IPS-15b (cell line): Measurements from ENCODE around the gene MOB1B.

Source experiments
- H3K27me3 ChIP-seq: one replicate; pipeline ENCODE4 v1.6.1; 2013; ENCODE audit warnings: low read length; ENCODE audit not compliant: control insufficient read depth, insufficient read depth
- H3K36me3 ChIP-seq: one replicate; pipeline ENCODE4 v1.6.1; 2013; ENCODE audit warnings: low read length; ENCODE audit not compliant: control insufficient read depth, insufficient read depth
- H3K4me1 ChIP-seq: one replicate; pipeline ENCODE4 v1.6.1; 2013; ENCODE audit warnings: mild to moderate bottlenecking, low read length; ENCODE audit not compliant: control insufficient read depth, insufficient read depth
- H3K4me3 ChIP-seq: one replicate; pipeline ENCODE4 v1.5.1; 2013; ENCODE audit warnings: low read depth, low read length
- H3K9ac ChIP-seq: one replicate; pipeline ENCODE4 v1.6.1; 2013; ENCODE audit warnings: low read depth, mild to moderate bottlenecking, low read length
- H3K9me3 ChIP-seq: one replicate; pipeline ENCODE4 v1.6.1; 2013; ENCODE audit warnings: mild to moderate bottlenecking, low read length; ENCODE audit not compliant: control insufficient read depth, insufficient read depth

Gene MOB1B

DNA sequence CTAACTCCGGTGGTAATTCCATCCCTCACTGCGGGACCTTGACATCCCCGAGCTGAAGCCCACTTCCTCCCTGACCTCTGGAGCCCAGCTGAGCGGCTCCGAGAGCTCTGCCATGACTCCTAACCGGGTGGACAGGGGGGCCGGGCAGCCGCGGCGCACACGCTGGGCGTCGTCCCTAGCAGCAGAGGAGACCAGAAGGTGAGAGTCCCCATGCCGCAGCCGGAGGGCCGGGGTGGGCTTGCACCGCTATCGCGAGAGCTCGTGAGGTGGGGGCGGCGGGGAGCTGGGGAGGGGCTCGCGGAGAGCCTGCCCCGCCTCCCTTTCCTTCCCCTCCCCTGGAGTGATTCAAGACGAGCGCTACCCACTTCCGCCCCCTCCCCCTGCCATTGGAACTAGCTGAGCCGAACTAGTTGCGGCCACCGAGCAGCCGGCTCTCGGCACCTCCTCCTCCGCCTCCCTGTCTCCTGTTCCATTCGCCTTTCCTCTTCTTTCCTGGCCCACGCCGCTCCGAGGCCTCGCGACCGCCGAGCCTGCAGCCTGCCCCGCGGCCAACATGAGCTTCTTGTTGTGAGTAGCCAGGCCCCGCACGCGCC lies at the start of gene MOB1B:
Gene MOB1B (plus strand): TSS at position 386 of the 593 bp plus-strand sequence. CDS start 168 bp downstream, at position 554.
- H3K9me3 ChIP-seq: no peaks in the 10 kb centered on the region
- peaks cover 4% of the 10 kb centered on the region for H3K4me1 ChIP-seq
- peak within 1 kb of the TSS; percentile 89 for H3K4me3 ChIP-seq
- peak within 1 kb of the TSS; percentile 76 for H3K9ac ChIP-seq
- no peaks in the 10 kb centered on the region for H3K27me3 ChIP-seq
- H3K36me3 ChIP-seq: peaks cover 7% of the 10 kb centered on the region

DNA sequence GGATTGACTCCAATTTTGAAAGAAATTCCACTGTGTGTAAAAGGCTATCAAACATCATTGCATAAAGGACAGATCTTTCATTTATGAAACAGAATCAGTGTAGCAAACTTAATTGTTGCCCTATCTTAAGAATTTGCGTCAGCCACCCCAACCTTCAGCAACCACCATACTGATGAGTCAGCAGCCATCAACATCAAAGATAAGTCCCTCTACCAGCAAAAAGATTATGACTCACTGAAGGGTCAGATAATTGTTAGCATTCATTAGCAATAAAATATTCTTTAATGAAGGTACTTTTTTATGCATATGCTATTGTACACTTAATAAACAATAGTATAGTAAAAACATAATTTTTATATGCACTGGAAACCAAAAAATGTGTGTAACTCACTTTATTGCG lies 46.7 kb upstream of the MOB1B start:
- Histone ChIP-seq H3K9ac (no peak overlapping the region), H3K27me3 (no peaks in the 10 kb centered on the region), H3K4me1 (peaks cover 7% of the 10 kb centered on the region), H3K4me3 (no peak overlapping the region), H3K9me3 (no peaks in the 10 kb centered on the region), H3K36me3 (no peaks in the 10 kb centered on the region)

DNA sequence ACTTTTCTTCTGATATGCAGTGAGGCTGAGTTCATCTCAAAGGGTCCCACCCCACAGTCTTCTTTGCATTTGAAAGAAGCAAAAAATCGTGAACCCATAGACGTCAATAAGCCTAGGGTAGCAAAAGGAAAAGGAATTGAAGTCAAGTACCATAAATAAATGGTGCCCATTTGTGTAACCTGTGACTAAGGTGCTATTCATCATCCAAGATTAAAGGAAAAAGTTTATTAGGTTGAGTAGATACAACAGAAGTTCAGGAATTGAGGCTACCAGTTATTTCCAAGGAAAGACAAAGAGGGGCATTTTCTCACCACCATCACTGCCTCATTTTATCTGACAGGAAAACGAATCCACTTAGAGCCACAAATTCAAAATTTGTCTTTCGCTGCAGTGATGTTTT lies 43.7 kb upstream of the MOB1B start:
- Histone ChIP-seq H3K36me3 (no peaks in the 10 kb centered on the region), H3K27me3 (no peaks in the 10 kb centered on the region), H3K4me1 (peaks cover 7% of the 10 kb centered on the region), H3K9ac (no peak overlapping the region), H3K9me3 (no peaks in the 10 kb centered on the region), H3K4me3 (no peak overlapping the region)

DNA sequence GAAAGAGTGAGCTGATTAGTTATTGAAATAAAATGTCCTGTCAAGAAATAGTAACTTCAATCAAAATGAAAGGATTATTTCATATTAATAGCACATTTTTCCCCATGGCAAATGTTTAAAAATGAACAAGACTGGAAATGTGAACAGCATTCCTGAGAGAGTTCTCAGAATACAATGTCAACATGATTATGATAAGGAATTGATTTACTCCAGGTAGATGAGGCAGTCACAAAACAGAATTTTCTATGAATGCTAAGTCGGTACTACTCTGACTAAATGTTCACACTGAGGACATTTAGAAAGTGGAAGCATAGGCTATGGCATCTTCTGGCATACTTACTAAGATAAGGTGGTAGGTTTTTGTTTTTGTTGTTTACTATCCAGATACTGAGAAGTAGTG lies 43.1 kb upstream of the MOB1B start:
- Histone ChIP-seq H3K4me1 (peaks cover 7% of the 10 kb centered on the region), H3K4me3 (no peak overlapping the region), H3K9ac (no peak overlapping the region), H3K36me3 (no peaks in the 10 kb centered on the region), H3K27me3 (no peaks in the 10 kb centered on the region), H3K9me3 (no peaks in the 10 kb centered on the region)

DNA sequence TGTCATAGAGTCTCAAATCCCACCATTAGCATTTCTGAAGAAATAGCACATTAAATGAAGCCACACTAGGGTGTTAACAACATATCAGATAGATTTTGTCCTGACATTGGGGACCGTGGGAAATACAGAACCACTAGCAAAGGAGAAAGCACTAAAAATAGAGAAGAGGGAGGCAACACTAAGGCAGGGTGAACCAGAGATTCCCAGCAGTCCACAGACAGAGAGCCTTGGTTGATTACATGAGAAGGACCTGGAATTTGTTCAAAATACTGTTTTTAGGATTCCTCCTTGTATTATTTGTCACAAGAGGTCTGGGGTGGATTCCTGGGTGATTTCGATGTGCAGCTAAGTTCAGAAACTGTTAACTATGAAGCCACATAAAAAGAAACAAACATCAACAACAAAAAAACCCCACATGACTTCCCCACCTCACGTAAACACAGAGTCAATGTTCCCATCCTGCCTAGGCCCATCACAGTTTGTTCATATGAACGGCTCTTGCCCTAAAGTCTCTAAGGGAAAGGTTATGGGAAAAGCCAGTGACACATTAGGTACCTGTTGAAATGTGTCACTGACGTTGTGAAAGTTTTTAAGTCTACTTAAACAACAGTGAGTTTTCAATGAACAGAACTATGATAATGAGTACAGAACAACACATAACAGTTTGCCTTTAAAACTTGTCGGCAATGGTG lies 38.9 kb upstream of the MOB1B start:
- no peak overlapping the region for H3K4me3 ChIP-seq
- H3K9ac ChIP-seq: no peak overlapping the region
- no peaks in the 10 kb centered on the region for H3K9me3 ChIP-seq
- peaks cover 5% of the 10 kb centered on the region for H3K4me1 ChIP-seq
- H3K36me3 ChIP-seq: no peaks in the 10 kb centered on the region
- H3K27me3 ChIP-seq: no peaks in the 10 kb centered on the region

DNA sequence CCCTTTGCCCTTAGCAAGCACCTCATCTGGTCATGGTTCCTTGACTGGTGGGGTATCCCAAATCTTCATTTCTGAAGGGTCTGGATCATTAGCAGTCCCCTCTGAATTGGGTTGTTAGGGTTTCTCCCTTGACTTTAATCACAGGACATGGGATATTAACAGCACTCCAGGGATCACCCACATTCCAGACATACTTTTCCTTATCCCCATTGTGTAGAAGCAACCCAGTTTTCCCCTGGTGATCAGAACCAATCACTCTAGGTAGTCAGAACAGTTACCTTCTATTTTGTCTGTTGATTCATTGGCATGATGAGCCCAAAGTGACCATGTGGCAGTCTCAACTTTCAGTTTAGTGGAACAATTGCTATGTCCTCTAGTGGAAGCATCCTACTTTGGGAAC lies 33.4 kb upstream of the MOB1B start:
- H3K36me3 ChIP-seq: no peaks in the 10 kb centered on the region

DNA sequence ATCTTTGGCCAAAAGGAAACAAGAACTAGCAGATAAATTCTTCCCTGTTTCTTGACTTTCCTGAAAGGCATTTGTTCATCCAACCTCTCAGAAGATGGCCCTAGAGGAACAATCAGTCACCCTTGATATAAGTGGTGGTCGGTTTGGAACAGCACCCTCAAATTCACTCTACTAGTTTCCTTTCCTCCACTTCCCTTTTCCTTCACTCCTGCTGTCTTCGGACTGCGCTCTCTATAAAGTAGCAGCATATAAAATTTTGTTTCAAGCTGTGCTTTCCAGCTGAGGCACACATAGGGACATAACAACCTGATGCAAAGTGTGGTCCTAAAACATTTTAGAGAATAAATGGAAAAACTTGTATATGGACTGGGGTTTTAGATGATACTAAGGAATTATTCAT lies 29.0 kb upstream of the MOB1B start:
- Histone ChIP-seq H3K4me3 (no peak overlapping the region), H3K9ac (no peak overlapping the region), H3K27me3 (no peaks in the 10 kb centered on the region), H3K4me1 (no peaks in the 10 kb centered on the region), H3K36me3 (no peaks in the 10 kb centered on the region), H3K9me3 (no peaks in the 10 kb centered on the region)

More for the DNA sequence above, 33.4 kb upstream of the MOB1B start:
- Histone ChIP-seq H3K4me1 (no peaks in the 10 kb centered on the region), H3K9ac (no peak overlapping the region), H3K4me3 (no peak overlapping the region), H3K9me3 (no peaks in the 10 kb centered on the region), H3K27me3 (no peaks in the 10 kb centered on the region)

DNA sequence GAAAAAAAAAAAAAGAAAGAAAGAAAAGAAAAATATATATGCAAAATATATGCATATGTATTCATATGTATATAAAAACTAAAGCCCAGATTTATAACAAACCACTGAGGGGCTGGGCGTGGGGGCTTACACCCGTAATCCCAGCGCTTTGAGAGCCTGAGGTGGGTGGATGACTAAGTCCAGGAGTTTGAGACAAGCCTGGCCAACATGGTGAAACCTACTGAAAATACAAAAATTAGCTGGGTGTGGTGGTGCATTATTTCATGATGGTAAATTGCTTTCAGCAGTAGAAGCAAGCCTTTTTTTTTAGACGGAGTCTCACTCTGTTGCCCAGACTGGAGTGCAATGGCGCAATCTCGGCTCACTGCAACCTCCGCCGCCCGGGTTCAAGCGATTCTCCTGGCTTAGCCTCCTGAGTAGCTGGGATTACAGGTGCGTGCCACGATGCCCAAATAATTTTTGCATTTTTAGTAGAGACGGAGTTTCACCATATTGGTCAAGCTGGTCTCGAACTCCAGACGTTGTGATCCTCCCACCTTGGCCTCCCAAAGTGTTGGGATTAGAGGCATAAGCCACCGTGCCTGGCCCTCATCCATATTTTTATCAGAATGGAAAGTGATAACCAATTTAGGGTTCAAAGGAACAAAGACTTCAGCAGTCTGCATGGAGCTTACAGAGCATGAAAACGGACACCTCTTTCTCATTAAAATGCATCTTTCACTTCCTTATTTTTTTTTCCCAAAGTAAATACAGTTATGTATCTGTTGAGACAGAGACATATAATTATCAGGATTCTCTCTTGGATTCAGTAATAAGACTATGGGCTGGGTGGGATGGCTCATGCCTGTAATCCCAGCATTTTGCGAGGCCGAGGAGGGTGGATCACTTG lies 27.7 kb upstream of the MOB1B start:
- H3K36me3 ChIP-seq: no peaks in the 10 kb centered on the region
- no peaks in the 10 kb centered on the region for H3K9me3 ChIP-seq
- no peak overlapping the region for H3K4me3 ChIP-seq
- H3K9ac ChIP-seq: no peak overlapping the region
- H3K27me3 ChIP-seq: no peaks in the 10 kb centered on the region
- no peaks in the 10 kb centered on the region for H3K4me1 ChIP-seq

DNA sequence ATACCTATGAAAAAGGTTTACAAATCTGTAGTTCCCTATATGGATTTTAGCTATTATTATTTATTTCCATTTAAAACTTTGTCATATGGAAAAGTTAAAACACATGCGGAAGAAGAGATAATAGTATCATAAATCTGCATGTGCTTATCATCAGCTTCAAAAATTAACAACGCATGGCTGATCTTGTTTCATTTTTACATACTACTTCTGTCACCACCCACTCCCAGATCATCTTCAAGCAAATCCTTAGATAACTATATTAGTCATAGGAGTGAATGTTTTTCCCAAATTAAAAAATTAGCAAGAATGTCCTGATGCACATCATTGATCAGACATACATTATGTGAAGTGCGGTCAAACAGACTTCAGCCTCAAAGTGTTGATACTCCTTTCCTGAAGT lies 24.6 kb upstream of the MOB1B start:
- Histone ChIP-seq H3K36me3 (no peaks in the 10 kb centered on the region), H3K9ac (no peak overlapping the region), H3K9me3 (no peaks in the 10 kb centered on the region), H3K27me3 (no peaks in the 10 kb centered on the region), H3K4me3 (no peak overlapping the region), H3K4me1 (no peaks in the 10 kb centered on the region)

DNA sequence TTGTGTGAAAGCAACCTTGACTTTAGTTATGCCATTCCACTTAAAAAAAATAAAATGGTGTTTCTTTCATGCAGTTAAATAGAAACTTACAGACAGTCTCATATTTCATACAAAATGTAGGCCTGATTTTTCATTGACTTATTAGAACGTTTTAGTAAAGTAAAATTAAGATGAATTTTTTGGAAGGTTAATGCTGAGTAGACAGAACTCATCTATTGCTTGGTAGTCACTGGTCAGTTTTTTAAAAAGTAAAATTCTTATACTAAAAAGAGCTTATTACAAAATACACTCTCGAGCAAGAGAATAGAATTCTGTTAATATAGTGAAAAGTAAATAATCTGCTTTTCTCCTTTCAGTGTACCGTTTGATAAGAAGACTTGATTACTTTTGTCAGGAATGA lies 21.4 kb upstream of the MOB1B start:
- no peaks in the 10 kb centered on the region for H3K9me3 ChIP-seq
- no peak overlapping the region for H3K9ac ChIP-seq

DNA sequence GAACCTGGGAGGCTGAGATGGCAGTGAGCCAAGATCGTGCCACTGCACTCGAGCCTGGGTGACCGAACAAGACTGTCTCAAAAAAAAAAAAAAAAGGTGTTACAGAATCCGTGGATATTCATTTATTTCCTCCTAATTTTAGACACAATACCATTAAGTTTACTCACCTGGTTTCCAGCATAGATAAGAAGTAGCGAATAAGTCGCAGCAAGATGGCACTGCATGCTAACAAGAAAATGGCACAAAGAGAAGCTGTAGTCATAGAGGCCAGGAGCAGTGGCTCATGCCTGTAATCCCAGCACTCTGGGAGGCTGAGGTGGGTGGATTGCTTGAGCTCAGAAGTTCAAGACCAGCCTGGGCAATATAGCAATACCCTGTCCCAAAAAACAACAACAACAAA lies 17.0 kb upstream of the MOB1B start:
- Histone ChIP-seq H3K4me3 (no peak overlapping the region), H3K27me3 (no peaks in the 10 kb centered on the region), H3K36me3 (no peaks in the 10 kb centered on the region), H3K9me3 (no peaks in the 10 kb centered on the region), H3K9ac (no peak overlapping the region), H3K4me1 (no peaks in the 10 kb centered on the region)

More for the DNA sequence above, 21.4 kb upstream of the MOB1B start:
- Histone ChIP-seq H3K4me1 (no peaks in the 10 kb centered on the region), H3K36me3 (no peaks in the 10 kb centered on the region), H3K4me3 (no peak overlapping the region), H3K27me3 (no peaks in the 10 kb centered on the region)
